MCF 10A (cell line): ENCODE data around the gene SBF2. TPM values are rescaled to one million over a fixed set of nuclear protein-coding genes. Genes with fewer than 3 reads are reported as not detected.
A peak's percentile ranks its signal among the peaks of the same experiment; 100 is the strongest.

ENCODE experiments used
- BruUV-seq: library from RNA; stranded (reverse); fragments of 400-500 nt; replicated peaks from 2 replicates; lab custom pipeline; 2021; lab: Mats Ljungman, UMichigan
- CTCF ChIA-PET: fragments of 300-600 bp; sonication (Branson Sonifier 250); formaldehyde crosslinking; extraction: SDS; loops from one replicate; lab custom pipeline; 2021; ENCODE audit warnings: antibody characterized with exemption, inconsistent platforms; lab: Yijun Ruan, JAX
- POLR2A ChIA-PET: fragments of 300-600, 350-650 bp; sonication (Branson Sonifier 250); formaldehyde crosslinking; extraction: SDS; loops from one replicate; lab custom pipeline; 2020; ENCODE audit warnings: antibody characterized with exemption, inconsistent platforms; lab: Yijun Ruan, JAX
- DNase-seq: peaks from one replicate; pipeline ENCODE4 v3.0.0-alpha.2; 2018; ENCODE audit not compliant: unreplicated experiment
- H3K27ac Mint-ChIP-seq: one replicate; pipeline ENCODE4 v1.8.0; 2022; ENCODE audit warnings: mild to moderate bottlenecking, low read depth, mixed read lengths; ENCODE audit not compliant: unreplicated experiment
- H3K27me3 Mint-ChIP-seq: one replicate; pipeline ENCODE4 v1.8.0; 2022; ENCODE audit warnings: mixed read lengths; ENCODE audit not compliant: insufficient read depth, unreplicated experiment
- H3K36me3 Mint-ChIP-seq: one replicate; pipeline ENCODE4 v1.8.0; 2022; ENCODE audit warnings: mild to moderate bottlenecking, moderate library complexity, mixed read lengths; ENCODE audit not compliant: insufficient read depth, unreplicated experiment
- H3K4me1 Mint-ChIP-seq: one replicate; pipeline ENCODE4 v1.8.0; 2022; ENCODE audit warnings: mixed read lengths; ENCODE audit not compliant: insufficient read depth, unreplicated experiment
- H3K4me3 Mint-ChIP-seq: one replicate; pipeline ENCODE4 v1.8.0; 2022; ENCODE audit warnings: mild to moderate bottlenecking, moderate library complexity, mixed read lengths; ENCODE audit not compliant: unreplicated experiment
- H3K9me3 Mint-ChIP-seq: one replicate; pipeline ENCODE4 v1.8.0; 2022; ENCODE audit warnings: mixed read lengths; ENCODE audit not compliant: unreplicated experiment
- CTCF ChIP-seq: fragments of 200-600 bp; IDR thresholded peaks from one replicate; pipeline ENCODE4 v1.8.0; 2022; ENCODE audit warnings: antibody characterized with exemption, mild to moderate bottlenecking; ENCODE audit not compliant: unreplicated experiment
- intact Hi-C: fragments of 100-400 bp; cut with micrococcal nuclease; formaldehyde crosslinking; loops from 2 replicates; pipeline ENCODE4 v1.14.1; 2022
- total RNA-seq: library from RNA; stranded (reverse); gene quantifications from 2 replicates; pipeline ENCODE4 v1.2.3, GENCODE V29; 2022

Gene SBF2
- total RNA-seq, 1 experiment from 2014 or later, result 28.3 TPM

GRCh38 chr11:9775398-9775779, 518.6 kb downstream of the SBF2 start:
- Mint-ChIP-seq H3K36me3 (peaks cover 24% of the 10 kb centered on the region), H3K27me3 (no peaks in the 10 kb centered on the region), H3K4me1 (peaks cover 14% of the 10 kb centered on the region), H3K4me3 (no peak overlapping the region), H3K27ac (no peak overlapping the region), H3K9me3 (no peaks in the 10 kb centered on the region)
- intact Hi-C loops, result no loop called here
- POLR2A ChIA-PET, result no interaction called here
- no TSS peak for BruUV-seq
- CTCF ChIA-PET, result interaction anchor here (0.7 kb wide), 1 partner anchor 39 kb away, joined by 3 read pairs; no protein-coding TSS in a partner anchor
- no peak for TF ChIP-seq CTCF
- no peak for DNase-seq

GRCh38 chr11:9774591-9775397, 519.2 kb downstream of the SBF2 start:
- Mint-ChIP-seq H3K4me1 (peaks cover 14% of the 10 kb centered on the region), H3K27me3 (no peaks in the 10 kb centered on the region), H3K4me3 (no peak overlapping the region), H3K36me3 (peaks cover 18% of the 10 kb centered on the region), H3K9me3 (no peaks in the 10 kb centered on the region), H3K27ac (peak overlapping the region; percentile 20)
- no TSS peak for BruUV-seq
- intact Hi-C loops, result no loop called here
- ChIA-PET CTCF (interaction anchor here (0.8 kb wide), 1 partner anchor 16 kb away, joined by 4 read pairs; no protein-coding TSS in a partner anchor), POLR2A (interaction anchor here (0.6 kb wide), 1 partner anchor 21 kb away, joined by 3 read pairs; no protein-coding TSS in a partner anchor)
- TF ChIP-seq CTCF, result no peak
- DNase-seq, result peak; percentile 11

- intact Hi-C loops, result no loop called here
- H3K27ac Mint-ChIP-seq, result peak overlapping the region; percentile 20
Observed at GRCh38 chr11:9774109-9774508, 519.9 kb downstream of the SBF2 start.

More at GRCh38 chr11:9774109-9774508, 519.9 kb downstream of the SBF2 start:
- Mint-ChIP-seq H3K9me3 (no peaks in the 10 kb centered on the region), H3K36me3 (peaks cover 20% of the 10 kb centered on the region), H3K27me3 (no peaks in the 10 kb centered on the region), H3K4me1 (peaks cover 14% of the 10 kb centered on the region), H3K4me3 (no peak overlapping the region)
- no TSS peak for BruUV-seq
- no peak for DNase-seq
- ChIA-PET CTCF (interaction anchor here (0.8 kb wide), 1 partner anchor 16 kb away, joined by 4 read pairs; no protein-coding TSS in a partner anchor), POLR2A (no interaction called here)
- TF ChIP-seq CTCF, result no peak
